ENCODE measurements around the gene ZMYM2. TPM values are rescaled to one million over a fixed set of nuclear protein-coding genes. Genes with fewer than 3 reads are reported as not detected.

ZMYM2 gene
- total RNA-seq, 6 experiments from 2014 or later, result 17.1 to 35.2 (median 25.9) TPM

DNA sequence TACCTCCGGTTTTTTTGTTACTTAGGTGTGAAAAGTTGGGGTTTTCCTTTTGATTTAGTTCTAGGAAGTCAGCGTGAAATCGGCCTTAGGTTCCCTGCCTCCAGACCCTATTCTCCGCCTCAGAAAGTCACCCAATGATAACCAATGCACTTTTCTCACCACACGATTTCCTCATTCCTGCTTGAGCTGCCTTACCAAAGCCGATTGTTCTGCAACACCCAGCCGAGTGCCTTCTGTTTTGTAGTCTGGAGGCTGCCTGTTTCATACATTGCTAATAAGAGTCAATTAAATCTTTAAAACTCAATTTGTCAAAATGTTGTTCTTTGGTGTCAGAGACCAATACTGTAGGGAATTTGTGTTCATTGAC is 162.6 kb downstream of the ZMYM2 start:
- H3K4me3 ChIP-seq, result peak overlapping the region; percentile 32 to 53 (median 49)
- 4% methylated on average over 7 of the region's 7 CpGs for WGBS (ENCODE audit: insufficient coverage, low coverage, low lambda C conversion rate, missing lambda C conversion rate)
- H3K36me3 ChIP-seq, result no peaks in the 10 kb centered on the region
- no peaks in the 10 kb centered on the region for H3K27me3 ChIP-seq
- ATAC-seq, result peak in 2 of 4 donors; percentile 4 to 38
- H3K27ac ChIP-seq, result peak overlapping the region; percentile 76 to 92 (median 89)
- H3K4me1 ChIP-seq, result peaks cover 0 to 8% (median 0%) of the 10 kb centered on the region in 4 donors
- no peak for TF ChIP-seq POLR2A (IDR thresholded peaks at IDR 0.05)
- intact Hi-C loops (cut with DNase I), result no loop called here
- DNase-seq, result peak in 1 of 3 donors; percentile 41
- H3K9me3 ChIP-seq, result no peaks in the 10 kb centered on the region

DNA sequence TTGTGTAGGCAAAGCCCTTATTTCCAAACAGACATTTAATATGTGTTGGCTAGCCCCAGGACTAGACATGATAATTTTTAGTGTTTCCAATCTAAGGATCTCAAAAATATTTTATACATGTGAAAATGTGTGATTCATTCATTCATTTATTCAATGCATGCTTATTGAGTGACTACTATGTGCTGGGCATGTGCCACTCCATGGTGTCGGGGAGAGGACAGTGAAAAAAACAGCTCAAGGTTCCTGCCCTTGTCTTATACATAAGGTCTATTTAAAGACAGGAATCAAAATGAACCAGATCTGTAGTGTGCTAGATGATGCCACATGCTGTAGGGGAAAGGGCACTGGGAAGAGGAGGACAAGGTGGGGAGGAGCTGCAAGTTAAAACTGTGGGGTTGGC is 165.8 kb downstream of the ZMYM2 start:
- intact Hi-C loops (cut with DNase I), result no loop called here
- Histone ChIP-seq H3K27ac (no peak overlapping the region), H3K4me1 (peaks cover 0 to 16% (median 3%) of the 10 kb centered on the region in 4 donors), H3K4me3 (no peak overlapping the region), H3K9me3 (no peaks in the 10 kb centered on the region), H3K27me3 (no peaks in the 10 kb centered on the region), H3K36me3 (no peaks in the 10 kb centered on the region)
- ATAC-seq (no peak), DNase-seq (no peak)
- 86% methylated on average over 1 of the region's 1 CpG for WGBS (ENCODE audit: insufficient coverage, low coverage, low lambda C conversion rate, missing lambda C conversion rate)
- TF ChIP-seq, protein P1, sequence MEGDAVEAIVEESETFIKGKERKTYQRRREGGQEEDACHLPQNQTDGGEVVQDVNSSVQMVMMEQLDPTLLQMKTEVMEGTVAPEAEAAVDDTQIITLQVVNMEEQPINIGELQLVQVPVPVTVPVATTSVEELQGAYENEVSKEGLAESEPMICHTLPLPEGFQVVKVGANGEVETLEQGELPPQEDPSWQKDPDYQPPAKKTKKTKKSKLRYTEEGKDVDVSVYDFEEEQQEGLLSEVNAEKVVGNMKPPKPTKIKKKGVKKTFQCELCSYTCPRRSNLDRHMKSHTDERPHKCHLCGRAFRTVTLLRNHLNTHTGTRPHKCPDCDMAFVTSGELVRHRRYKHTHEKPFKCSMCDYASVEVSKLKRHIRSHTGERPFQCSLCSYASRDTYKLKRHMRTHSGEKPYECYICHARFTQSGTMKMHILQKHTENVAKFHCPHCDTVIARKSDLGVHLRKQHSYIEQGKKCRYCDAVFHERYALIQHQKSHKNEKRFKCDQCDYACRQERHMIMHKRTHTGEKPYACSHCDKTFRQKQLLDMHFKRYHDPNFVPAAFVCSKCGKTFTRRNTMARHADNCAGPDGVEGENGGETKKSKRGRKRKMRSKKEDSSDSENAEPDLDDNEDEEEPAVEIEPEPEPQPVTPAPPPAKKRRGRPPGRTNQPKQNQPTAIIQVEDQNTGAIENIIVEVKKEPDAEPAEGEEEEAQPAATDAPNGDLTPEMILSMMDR (IDR thresholded peaks at IDR 0.05), result no peak
- TF ChIP-seq POLR2A (IDR thresholded peaks at IDR 0.05), result no peak

- no peaks in the 10 kb centered on the region for H3K36me3 ChIP-seq
- TF ChIP-seq, protein P1 (IDR thresholded peaks at IDR 0.05), result no peak
- no peak for TF ChIP-seq POLR2A (IDR thresholded peaks at IDR 0.05)
- intact Hi-C loops (cut with DNase I), result no loop called here
- no peak overlapping the region for H3K4me3 ChIP-seq
- H3K9me3 ChIP-seq, result no peaks in the 10 kb centered on the region
- 35% methylated on average over 4 of the region's 4 CpGs for WGBS (ENCODE audit: insufficient coverage, low coverage, low lambda C conversion rate, missing lambda C conversion rate)
- no peak for DNase-seq
- no peak for ATAC-seq
- no peaks in the 10 kb centered on the region for H3K27me3 ChIP-seq
- no peak overlapping the region for H3K27ac ChIP-seq
- H3K4me1 ChIP-seq, result peaks cover 0 to 8% (median 3%) of the 10 kb centered on the region in 4 donors
Measured at GRCh38 chr13:20125129-20125782, 166.7 kb downstream of the ZMYM2 start.

- 62% methylated on average over 4 of the region's 4 CpGs for WGBS (ENCODE audit: insufficient coverage, low coverage, low lambda C conversion rate, missing lambda C conversion rate)
- Histone ChIP-seq H3K9me3 (no peaks in the 10 kb centered on the region), H3K4me1 (peaks cover 0 to 8% (median 3%) of the 10 kb centered on the region in 4 donors), H3K27me3 (no peaks in the 10 kb centered on the region), H3K36me3 (no peaks in the 10 kb centered on the region), H3K4me3 (no peak overlapping the region), H3K27ac (no peak overlapping the region)
- TF ChIP-seq, protein P1 (IDR thresholded peaks at IDR 0.05), result no peak
- TF ChIP-seq POLR2A (IDR thresholded peaks at IDR 0.05), result no peak
- intact Hi-C loops (cut with DNase I), result no loop called here
- DNase-seq (no peak), ATAC-seq (no peak)
Measured at GRCh38 chr13:20125783-20126165, 167.2 kb downstream of the ZMYM2 start.

DNA sequence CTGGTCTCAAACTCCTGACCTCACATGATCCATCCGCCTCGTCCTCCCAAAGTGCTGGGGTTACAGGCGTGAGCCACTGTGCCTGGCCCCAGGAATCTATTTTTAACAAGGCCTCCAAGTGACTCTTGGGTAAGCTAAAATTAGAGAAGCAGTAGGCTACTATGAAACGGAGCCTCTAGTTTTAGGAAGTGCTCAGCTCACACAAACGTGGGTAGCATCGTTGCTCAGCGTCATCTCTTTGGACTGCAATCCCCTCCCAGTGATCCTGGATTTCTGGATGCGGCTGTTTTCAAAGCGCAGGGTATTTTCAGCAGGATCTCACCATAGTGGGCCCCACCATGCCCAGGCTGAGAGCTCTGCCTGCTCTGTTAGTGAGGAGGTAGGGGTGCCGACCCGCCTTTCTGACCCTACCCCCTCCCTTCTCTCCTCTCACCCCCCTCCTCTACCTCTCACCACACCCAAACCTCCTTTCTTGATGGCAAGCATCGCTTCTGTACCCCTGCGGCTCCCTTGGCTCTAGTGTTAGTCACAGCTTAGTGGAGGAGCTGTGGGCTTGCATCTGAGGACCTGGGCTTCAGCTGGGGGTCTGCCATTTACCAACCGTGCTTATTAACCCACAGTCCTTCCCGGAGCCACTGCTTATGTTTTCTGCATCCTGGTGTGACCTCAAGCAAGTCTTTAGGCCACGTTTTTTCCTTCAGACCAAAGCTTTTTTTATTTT is 168.2 kb downstream of the ZMYM2 start:
- Histone ChIP-seq H3K4me3 (peak overlapping the region in 1 of 3 donors; percentile 50), H3K36me3 (no peaks in the 10 kb centered on the region), H3K4me1 (peaks cover 0 to 8% (median 3%) of the 10 kb centered on the region in 4 donors), H3K27ac (no peak overlapping the region), H3K9me3 (no peaks in the 10 kb centered on the region), H3K27me3 (no peaks in the 10 kb centered on the region)
- no peak for ATAC-seq
- 46% methylated on average over 10 of the region's 16 CpGs for WGBS (ENCODE audit: insufficient coverage, low coverage, low lambda C conversion rate, missing lambda C conversion rate)
- intact Hi-C loops (cut with DNase I), result no loop called here
- DNase-seq, result no peak
- TF ChIP-seq, protein P1 (IDR thresholded peaks at IDR 0.05), result no peak
- TF ChIP-seq POLR2A (IDR thresholded peaks at IDR 0.05), result no peak
